ENCODE data around the gene SIRT6. TPM values are rescaled to one million over a fixed set of nuclear protein-coding genes. Genes with fewer than 3 reads are reported as not detected.
"Not testable (repeated sequence)": the region's sequence is repeated elsewhere in the genome, so short reads cannot be mapped to it uniquely, and the experiment has no call there.

SIRT6 gene
- total and polyA plus RNA-seq, 4 donors = 13.5 to 26.1 (median 21.5) TPM

GRCh38 chr19:4224470-4224869 is 42.1 kb upstream of the SIRT6 start:
- DNase-seq (no peak), ATAC-seq (ENCODE audit: low FRiP score) (no peak)
- no peak overlapping the region for H3K27ac ChIP-seq (ENCODE audit: low read depth in 1 of 2, low read length in 2 of 2)
- intact Hi-C loops (cut with DNase I) = no loop called here
- H3K4me3 ChIP-seq (ENCODE audit: low read length in 2 of 2) = no peak overlapping the region
- WGBS, 2 donors = 71 to 74% methylated on average over 15 of the region's 15 CpGs
- H3K4me1 ChIP-seq (ENCODE audit: control insufficient read depth in 1 of 2, insufficient read depth in 2 of 2, low read length in 2 of 2) = no peaks in the 10 kb centered on the region
- H3K36me3 ChIP-seq (ENCODE audit: control insufficient read depth in 1 of 2, insufficient read depth in 2 of 2, low read length in 1 of 2) = no peaks in the 10 kb centered on the region
- no peaks in the 10 kb centered on the region for H3K27me3 ChIP-seq (ENCODE audit: control insufficient read depth in 1 of 2, insufficient read depth in 2 of 2, low read length in 1 of 2)
- no peaks in the 10 kb centered on the region for H3K9me3 ChIP-seq (ENCODE audit: control insufficient read depth, low read length)

GRCh38 chr19:4220188-4220587 is 37.8 kb upstream of the SIRT6 start:
- WGBS, 2 donors = 90 to 92% methylated on average over 7 of the region's 7 CpGs
- Histone ChIP-seq H3K9me3 (ENCODE audit: control insufficient read depth, low read length) (no peaks in the 10 kb centered on the region), H3K27me3 (ENCODE audit: control insufficient read depth in 1 of 2, insufficient read depth in 2 of 2, low read length in 1 of 2) (no peaks in the 10 kb centered on the region), H3K36me3 (ENCODE audit: control insufficient read depth in 1 of 2, insufficient read depth in 2 of 2, low read length in 1 of 2) (no peaks in the 10 kb centered on the region), H3K27ac (ENCODE audit: low read depth in 1 of 2, low read length in 2 of 2) (no peak overlapping the region), H3K4me1 (ENCODE audit: control insufficient read depth in 1 of 2, insufficient read depth in 2 of 2, low read length in 2 of 2) (no peaks in the 10 kb centered on the region), H3K4me3 (ENCODE audit: low read length in 2 of 2) (no peak overlapping the region)
- ATAC-seq (ENCODE audit: low FRiP score) (no peak), DNase-seq (no peak)
- intact Hi-C loops (cut with DNase I) = no loop called here

GRCh38 chr19:4218523-4218922 is 36.2 kb upstream of the SIRT6 start:
- DNase-seq; H3K4me1 ChIP-seq (ENCODE audit: control insufficient read depth in 1 of 2, insufficient read depth in 2 of 2, low read length in 2 of 2); H3K9me3 ChIP-seq (ENCODE audit: control insufficient read depth, low read length); ATAC-seq (ENCODE audit: low FRiP score); H3K36me3 ChIP-seq (ENCODE audit: control insufficient read depth in 1 of 2, insufficient read depth in 2 of 2, low read length in 1 of 2); intact Hi-C loops (cut with DNase I); H3K4me3 ChIP-seq (ENCODE audit: low read length in 2 of 2); H3K27me3 ChIP-seq (ENCODE audit: control insufficient read depth in 1 of 2, insufficient read depth in 2 of 2, low read length in 1 of 2); H3K27ac ChIP-seq (ENCODE audit: low read depth in 1 of 2, low read length in 2 of 2): not testable (repeated sequence)
- WGBS, 2 donors = 94 to 98% methylated on average over 1 of the region's 1 CpG

GRCh38 chr19:4217429-4218264 is 35.3 kb upstream of the SIRT6 start:
- no peaks in the 10 kb centered on the region for H3K9me3 ChIP-seq (ENCODE audit: control insufficient read depth, low read length)
- no peaks in the 10 kb centered on the region for H3K36me3 ChIP-seq (ENCODE audit: control insufficient read depth in 1 of 2, insufficient read depth in 2 of 2, low read length in 1 of 2)
- ATAC-seq (ENCODE audit: low FRiP score) (no peak), DNase-seq (no peak)
- H3K27me3 ChIP-seq (ENCODE audit: control insufficient read depth in 1 of 2, insufficient read depth in 2 of 2, low read length in 1 of 2) = no peaks in the 10 kb centered on the region
- no peak overlapping the region for H3K4me3 ChIP-seq (ENCODE audit: low read length in 2 of 2)
- H3K4me1 ChIP-seq (ENCODE audit: control insufficient read depth in 1 of 2, insufficient read depth in 2 of 2, low read length in 2 of 2) = no peaks in the 10 kb centered on the region
- WGBS, 2 donors = 95 to 97% methylated on average over 64 to 81 of the region's 81 CpGs
- intact Hi-C loops (cut with DNase I) = no loop called here
- H3K27ac ChIP-seq (ENCODE audit: low read depth in 1 of 2, low read length in 2 of 2) = no peak overlapping the region

GRCh38 chr19:4216846-4217245 is 34.5 kb upstream of the SIRT6 start:
- Histone ChIP-seq H3K27me3 (ENCODE audit: control insufficient read depth in 1 of 2, insufficient read depth in 2 of 2, low read length in 1 of 2) (no peaks in the 10 kb centered on the region), H3K4me1 (ENCODE audit: control insufficient read depth in 1 of 2, insufficient read depth in 2 of 2, low read length in 2 of 2) (no peaks in the 10 kb centered on the region), H3K27ac (ENCODE audit: low read depth in 1 of 2, low read length in 2 of 2) (no peak overlapping the region), H3K36me3 (ENCODE audit: control insufficient read depth in 1 of 2, insufficient read depth in 2 of 2, low read length in 1 of 2) (no peaks in the 10 kb centered on the region), H3K9me3 (ENCODE audit: control insufficient read depth, low read length) (no peaks in the 10 kb centered on the region), H3K4me3 (ENCODE audit: low read length in 2 of 2) (no peak overlapping the region)
- no peak for ATAC-seq (ENCODE audit: low FRiP score)
- DNase-seq = no peak
- intact Hi-C loops (cut with DNase I) = no loop called here
- WGBS, 2 donors = 78 to 79% methylated on average over 6 of the region's 6 CpGs

- no peak for ATAC-seq (ENCODE audit: low FRiP score)
Measured at GRCh38 chr19:4215807-4216206, 33.4 kb upstream of the SIRT6 start.

GRCh38 chr19:4213116-4213515 is 30.8 kb upstream of the SIRT6 start:
- intact Hi-C loops (cut with DNase I) = no loop called here
- Histone ChIP-seq H3K36me3 (ENCODE audit: control insufficient read depth in 1 of 2, insufficient read depth in 2 of 2, low read length in 1 of 2) (no peaks in the 10 kb centered on the region), H3K4me1 (ENCODE audit: control insufficient read depth in 1 of 2, insufficient read depth in 2 of 2, low read length in 2 of 2) (no peaks in the 10 kb centered on the region), H3K27ac (ENCODE audit: low read depth in 1 of 2, low read length in 2 of 2) (no peak overlapping the region), H3K4me3 (ENCODE audit: low read length in 2 of 2) (no peak overlapping the region), H3K27me3 (ENCODE audit: control insufficient read depth in 1 of 2, insufficient read depth in 2 of 2, low read length in 1 of 2) (no peaks in the 10 kb centered on the region), H3K9me3 (ENCODE audit: control insufficient read depth, low read length) (no peaks in the 10 kb centered on the region)
- DNase-seq = no peak
- no peak for ATAC-seq (ENCODE audit: low FRiP score)
- 67 to 73% methylated on average over 3 of the region's 3 CpGs for WGBS, 2 donors

More at GRCh38 chr19:4215807-4216206, 33.4 kb upstream of the SIRT6 start:
- Histone ChIP-seq H3K4me3 (ENCODE audit: low read length in 2 of 2) (no peak overlapping the region), H3K4me1 (ENCODE audit: control insufficient read depth in 1 of 2, insufficient read depth in 2 of 2, low read length in 2 of 2) (no peaks in the 10 kb centered on the region), H3K9me3 (ENCODE audit: control insufficient read depth, low read length) (no peaks in the 10 kb centered on the region), H3K36me3 (ENCODE audit: control insufficient read depth in 1 of 2, insufficient read depth in 2 of 2, low read length in 1 of 2) (no peaks in the 10 kb centered on the region), H3K27me3 (ENCODE audit: control insufficient read depth in 1 of 2, insufficient read depth in 2 of 2, low read length in 1 of 2) (no peaks in the 10 kb centered on the region), H3K27ac (ENCODE audit: low read depth in 1 of 2, low read length in 2 of 2) (no peak overlapping the region)
- WGBS, 2 donors = 61 to 67% methylated on average over 10 of the region's 10 CpGs
- DNase-seq = no peak
- intact Hi-C loops (cut with DNase I) = no loop called here

GRCh38 chr19:4210166-4210731 is 27.9 kb upstream of the SIRT6 start:
- H3K4me1 ChIP-seq (ENCODE audit: control insufficient read depth in 1 of 2, insufficient read depth in 2 of 2, low read length in 2 of 2) = no peaks in the 10 kb centered on the region
- no peaks in the 10 kb centered on the region for H3K36me3 ChIP-seq (ENCODE audit: control insufficient read depth in 1 of 2, insufficient read depth in 2 of 2, low read length in 1 of 2)
- 79 to 84% methylated on average over 13 to 15 of the region's 15 CpGs for WGBS, 2 donors
- no peak overlapping the region for H3K4me3 ChIP-seq (ENCODE audit: low read length in 2 of 2)
- H3K27me3 ChIP-seq (ENCODE audit: control insufficient read depth in 1 of 2, insufficient read depth in 2 of 2, low read length in 1 of 2) = no peaks in the 10 kb centered on the region
- ATAC-seq (ENCODE audit: low FRiP score) (no peak), DNase-seq (no peak)
- H3K9me3 ChIP-seq (ENCODE audit: control insufficient read depth, low read length) = no peaks in the 10 kb centered on the region
- H3K27ac ChIP-seq (ENCODE audit: low read depth in 1 of 2, low read length in 2 of 2) = no peak overlapping the region
- intact Hi-C loops (cut with DNase I) = no loop called here
